NCI-H2171 (cell line): ENCODE data around the gene FOXK2.

ENCODE experiments used
- DNase-seq: peaks from one replicate; lab custom pipeline; 2025; lab: John Stamatoyannopoulos, UW

The FOXK2 gene

GRCh38 chr17:82609655-82610054 is 90.1 kb downstream of the FOXK2 start:
- DNase-seq = no peak

- peak; percentile 95 for DNase-seq
Measured at GRCh38 chr17:82611140-82612058, 91.9 kb downstream of the FOXK2 start.

- no peak for DNase-seq
Measured at GRCh38 chr17:82613283-82614094, 94.0 kb downstream of the FOXK2 start.

GRCh38 chr17:82614095-82614631 is 94.6 kb downstream of the FOXK2 start:
- DNase-seq = no peak

GRCh38 chr17:82615084-82616020 is 95.8 kb downstream of the FOXK2 start:
- no peak for DNase-seq

GRCh38 chr17:82616021-82616711 is 96.6 kb downstream of the FOXK2 start:
- no peak for DNase-seq

GRCh38 chr17:82619211-82619610 is 99.7 kb downstream of the FOXK2 start:
- no peak for DNase-seq

- no peak for DNase-seq
Measured at GRCh38 chr17:82619641-82620040, 100.1 kb downstream of the FOXK2 start.

GRCh38 chr17:82623707-82624106 is 104.2 kb downstream of the FOXK2 start:
- no peak for DNase-seq

- no peak for DNase-seq
Measured at GRCh38 chr17:82627405-82627804, 107.9 kb downstream of the FOXK2 start.

GRCh38 chr17:82629748-82630147 is 110.2 kb downstream of the FOXK2 start:
- no peak for DNase-seq

GRCh38 chr17:82630212-82630611 is 110.7 kb downstream of the FOXK2 start:
- DNase-seq = no peak

GRCh38 chr17:82631544-82631943 is 112.0 kb downstream of the FOXK2 start:
- DNase-seq = no peak

- no peak for DNase-seq
Measured at GRCh38 chr17:82632451-82632850, 112.9 kb downstream of the FOXK2 start.

GRCh38 chr17:82633343-82633742 is 113.8 kb downstream of the FOXK2 start:
- no peak for DNase-seq

GRCh38 chr17:82636626-82637598 is 117.4 kb downstream of the FOXK2 start:
- DNase-seq = no peak

- no peak for DNase-seq
Measured at GRCh38 chr17:82638183-82638773, 118.7 kb downstream of the FOXK2 start.

- DNase-seq = no peak
Measured at GRCh38 chr17:82639628-82640027, 120.1 kb downstream of the FOXK2 start.

- no peak for DNase-seq
Measured at GRCh38 chr17:82640036-82640435, 120.5 kb downstream of the FOXK2 start.
